Stimulated activated CD4-positive, alpha-beta T cell treated with anti-CD3 and anti-CD28 coated beads, Interleukin-12 subunit alpha, Interleukin-12 subunit beta, amount 100 ng/mL, for 48 hours (primary cell): Measurements from ENCODE around the gene EXOC3.
"Not testable (repeated sequence)": the region's sequence is repeated elsewhere in the genome, so short reads cannot be mapped to it uniquely, and the experiment has no call there.

Experiments used
- DNase-seq, 3 donors: peaks; one replicate each; pipeline ENCODE4 v3.0.0-alpha.2; 2020; ENCODE audit warnings: low read depth in 2 of 3, low spot score in 1 of 3

Gene EXOC3

DNA sequence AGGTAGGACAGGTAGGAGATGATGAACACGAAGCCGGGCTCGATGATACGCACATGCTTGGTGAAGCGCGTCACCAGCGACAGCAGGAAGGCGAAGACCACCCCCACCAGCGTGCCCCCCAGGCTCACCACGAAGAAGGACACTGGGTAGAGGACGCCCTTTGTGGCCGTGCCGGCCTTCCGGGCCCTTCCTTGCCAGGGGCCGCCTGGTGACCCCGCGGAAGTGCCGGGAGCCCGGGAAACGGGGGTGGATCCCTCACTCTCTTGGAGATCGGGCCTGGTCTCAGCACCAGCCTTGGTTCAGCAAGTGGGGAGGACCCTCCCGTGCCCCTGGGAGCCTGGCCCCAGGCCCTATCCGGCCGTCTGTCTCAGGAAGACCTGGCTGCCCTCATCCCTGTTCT lies 41.6 kb downstream of the EXOC3 start:
- no peak for DNase-seq

DNA sequence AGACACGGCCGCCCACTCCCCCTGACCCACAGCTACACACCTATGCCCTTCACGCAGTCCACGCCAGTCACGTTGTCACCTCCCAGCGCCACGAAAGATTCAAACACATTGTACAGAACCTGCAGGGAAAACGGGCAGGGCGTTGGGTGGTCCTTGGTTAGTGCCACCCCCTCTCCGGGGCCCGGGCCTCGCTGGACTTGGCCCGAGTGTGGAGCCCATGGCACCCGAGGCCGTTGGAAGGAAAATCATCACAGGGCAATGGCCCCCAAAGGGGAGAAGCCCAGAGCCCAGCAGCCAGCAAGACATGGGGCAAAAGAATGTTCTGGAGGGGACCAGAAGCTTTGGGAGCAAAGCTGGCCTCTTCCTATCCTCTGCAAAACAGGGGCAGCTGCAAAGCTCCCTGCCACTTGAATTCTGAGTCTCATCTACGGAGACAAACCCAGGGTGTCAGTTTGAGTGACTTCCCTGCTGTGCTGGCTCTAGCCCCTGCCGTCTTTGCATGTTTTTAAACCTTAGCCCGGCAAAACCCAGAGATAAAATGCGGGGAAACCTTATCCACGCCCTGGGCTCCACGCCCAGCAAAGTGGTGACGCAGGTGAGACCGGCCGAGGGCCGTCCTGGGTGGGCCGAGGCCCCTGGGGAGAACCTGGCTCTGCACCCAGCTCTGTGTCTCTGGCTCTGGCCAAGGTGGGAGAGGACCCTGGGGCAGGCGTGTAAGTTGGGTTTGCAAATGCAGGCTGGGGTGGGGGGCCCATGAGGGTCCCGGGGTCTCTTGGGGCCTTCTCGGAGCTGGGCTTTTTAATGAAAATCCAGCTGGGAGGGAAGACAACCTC lies 42.4 kb downstream of the EXOC3 start:
- DNase-seq = no peak

GRCh38 chr5:485946-486491 lies 43.0 kb downstream of the EXOC3 start:
- DNase-seq = no peak

DNA sequence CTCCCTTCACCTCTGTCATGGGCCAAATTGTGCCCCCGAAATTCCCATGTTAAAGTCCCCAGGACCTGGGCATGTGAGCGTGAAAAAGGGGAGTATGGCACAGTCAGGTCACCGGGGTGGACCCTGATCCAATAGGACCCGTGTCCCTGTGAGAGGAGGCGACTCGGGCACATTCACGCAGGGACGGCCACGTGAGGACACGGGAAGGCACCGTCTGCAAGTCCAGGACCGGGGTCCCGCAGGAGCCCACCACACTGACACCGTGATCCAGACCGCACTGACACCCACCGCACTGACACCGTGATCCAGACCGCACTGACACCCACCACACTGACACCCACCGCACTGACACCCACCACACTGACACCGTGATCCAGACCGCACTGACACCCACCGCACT lies 43.6 kb downstream of the EXOC3 start:
- DNase-seq = not testable (repeated sequence)

DNA sequence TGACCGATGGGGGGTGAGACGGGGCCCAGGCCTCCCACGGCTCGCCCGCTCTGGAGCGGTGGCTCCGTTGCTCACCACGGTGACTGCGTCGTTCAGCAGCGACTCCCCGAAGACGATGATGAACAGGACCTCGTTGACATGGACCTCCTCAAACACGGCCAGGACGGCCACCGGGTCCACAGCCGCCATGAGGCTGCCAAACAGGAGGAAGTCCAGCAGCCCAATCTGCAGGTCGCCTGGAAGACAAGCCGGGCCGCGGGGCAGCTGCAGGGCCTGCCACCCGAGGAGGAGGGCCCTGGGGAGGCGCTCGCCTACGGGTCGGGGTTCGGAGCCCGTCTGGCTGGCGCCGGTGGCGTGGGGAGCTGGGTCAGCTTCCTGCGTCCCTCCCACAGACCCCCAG lies 45.3 kb downstream of the EXOC3 start:
- no peak for DNase-seq

DNA sequence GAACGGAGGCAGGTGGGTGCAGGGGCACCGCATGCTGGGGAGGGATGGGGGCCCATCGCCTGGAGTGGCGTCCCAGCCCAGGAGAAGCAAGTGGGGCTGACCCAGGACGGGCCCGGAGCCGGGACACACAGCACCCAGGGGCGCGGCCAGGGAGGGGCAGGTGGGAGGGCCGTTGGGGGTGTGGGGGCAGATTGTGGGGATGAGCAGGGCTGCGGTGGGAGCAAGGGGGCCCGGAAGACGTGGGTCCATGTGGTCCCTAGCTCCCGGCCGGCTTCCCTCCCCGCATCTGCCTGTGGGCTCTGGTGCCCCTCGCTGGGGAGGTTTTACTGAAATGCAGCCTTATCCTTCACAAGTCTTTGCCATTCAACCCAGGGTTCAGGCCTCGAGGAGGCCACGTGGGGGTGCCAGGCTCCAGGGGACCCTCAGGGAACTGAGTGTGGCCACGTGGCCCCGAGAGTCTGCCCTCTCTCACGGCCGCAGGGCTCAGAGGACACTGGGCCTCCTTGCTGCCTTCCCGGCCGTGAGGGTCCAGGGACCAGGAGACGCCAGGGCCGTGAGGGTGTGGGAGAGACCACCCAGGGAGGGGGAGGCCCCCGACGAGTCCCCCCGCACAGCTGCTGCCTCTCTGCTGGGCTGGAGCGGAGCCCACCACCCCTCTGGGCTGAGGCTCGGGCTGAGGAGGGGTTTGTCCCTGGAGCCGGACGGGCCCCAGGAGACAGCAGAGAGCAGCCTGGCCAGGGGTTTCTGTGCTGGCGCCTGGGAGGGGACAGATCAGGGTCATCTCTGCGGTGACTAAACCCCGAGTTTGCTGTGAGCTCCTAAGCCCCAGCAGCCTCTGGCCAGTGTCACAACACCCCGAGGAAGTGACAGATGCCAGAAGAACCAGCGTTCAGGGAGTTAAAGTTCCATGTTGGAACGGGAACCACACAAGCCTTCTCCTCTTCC lies 46.0 kb downstream of the EXOC3 start:
- no peak for DNase-seq

DNA sequence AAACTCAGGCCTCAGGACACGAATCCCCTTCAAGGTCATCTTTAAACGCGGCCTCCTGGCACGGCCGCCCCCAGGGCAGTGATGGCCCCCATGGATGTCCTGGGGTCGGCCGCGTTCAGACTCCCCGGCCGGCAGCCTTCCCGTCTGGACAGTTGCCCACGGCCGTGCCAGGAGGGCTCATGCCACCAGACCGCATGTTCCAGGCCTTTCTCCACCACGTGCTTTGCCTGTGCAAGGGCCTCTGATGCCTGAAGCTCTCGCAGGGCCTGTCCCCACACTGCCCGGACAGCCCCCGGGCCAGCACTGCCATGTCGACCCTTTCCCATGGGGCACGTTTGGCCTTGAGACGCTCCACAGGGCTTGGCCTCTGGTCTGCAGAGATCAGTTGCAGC lies 46.7 kb downstream of the EXOC3 start:
- no peak for DNase-seq

- DNase-seq = no peak
Measured at GRCh38 chr5:490116-491106, 47.4 kb downstream of the EXOC3 start.

DNA sequence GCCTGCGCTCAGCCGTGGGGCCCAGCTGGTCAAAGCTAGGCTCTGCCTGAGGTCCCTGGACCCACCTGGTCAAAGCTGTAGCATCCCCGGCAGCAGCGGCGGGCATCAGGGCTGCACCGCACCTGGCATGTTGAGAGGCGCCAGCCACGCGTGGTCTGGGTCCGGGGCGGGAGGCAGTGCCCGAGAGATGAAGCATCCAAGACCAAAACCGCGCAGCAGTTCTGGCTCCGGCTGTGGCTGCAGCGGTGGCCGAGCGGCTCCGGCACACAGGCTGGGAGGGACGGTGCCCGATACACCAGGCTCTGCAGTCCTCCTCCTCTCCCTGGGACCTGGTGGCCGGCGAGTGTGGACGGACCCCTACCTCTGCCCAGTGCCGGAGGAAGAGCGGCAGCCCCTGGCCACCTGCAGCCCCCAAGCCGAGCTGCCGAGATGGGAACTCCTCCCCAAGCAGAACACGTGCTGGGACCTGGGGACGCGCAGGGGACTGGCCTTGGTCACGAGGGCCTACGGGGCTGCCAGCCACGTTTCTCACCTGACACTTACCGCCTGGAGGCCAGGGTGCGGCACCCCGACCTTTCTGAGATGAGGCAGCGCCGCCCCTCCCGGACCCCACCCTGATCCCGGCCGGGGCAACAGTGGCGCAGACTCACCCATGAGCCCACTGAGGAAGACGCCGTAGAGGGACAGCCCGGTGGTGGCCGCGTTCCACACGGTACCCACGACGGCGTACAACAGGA lies 48.3 kb downstream of the EXOC3 start:
- no peak for DNase-seq

DNA sequence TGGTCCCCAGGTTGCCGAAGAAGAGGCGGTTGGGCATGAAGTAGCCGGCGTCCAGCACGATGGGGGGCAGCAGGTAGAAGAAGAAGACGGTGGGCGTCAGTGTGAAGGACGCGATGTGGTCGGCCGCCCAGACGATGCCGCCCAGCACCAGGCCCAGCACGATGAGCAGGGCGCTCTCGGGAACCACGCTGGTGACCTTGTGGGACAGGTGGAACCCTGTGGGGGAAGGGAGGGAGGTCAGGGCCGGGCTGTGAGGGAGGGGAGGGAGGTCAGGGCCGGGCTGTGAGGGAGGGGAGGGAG lies 48.8 kb downstream of the EXOC3 start:
- DNase-seq = no peak

- DNase-seq = no peak
Measured at GRCh38 chr5:492314-492893, 49.4 kb downstream of the EXOC3 start.

- no peak for DNase-seq
Measured at GRCh38 chr5:493119-493701, 50.2 kb downstream of the EXOC3 start.

GRCh38 chr5:493758-494157 lies 50.8 kb downstream of the EXOC3 start:
- DNase-seq = no peak

GRCh38 chr5:494667-495255 lies 51.8 kb downstream of the EXOC3 start:
- DNase-seq = no peak

- DNase-seq = no peak
Measured at GRCh38 chr5:496028-496427, 53.1 kb downstream of the EXOC3 start.

GRCh38 chr5:497090-497700 lies 54.2 kb downstream of the EXOC3 start:
- no peak for DNase-seq

- no peak for DNase-seq
Measured at GRCh38 chr5:497871-498509, 55.0 kb downstream of the EXOC3 start.
